ENCODE results near the gene CACNA1F.
A peak's percentile ranks its signal among the peaks of the same experiment; 100 is the strongest.

Gene CACNA1F

DNA sequence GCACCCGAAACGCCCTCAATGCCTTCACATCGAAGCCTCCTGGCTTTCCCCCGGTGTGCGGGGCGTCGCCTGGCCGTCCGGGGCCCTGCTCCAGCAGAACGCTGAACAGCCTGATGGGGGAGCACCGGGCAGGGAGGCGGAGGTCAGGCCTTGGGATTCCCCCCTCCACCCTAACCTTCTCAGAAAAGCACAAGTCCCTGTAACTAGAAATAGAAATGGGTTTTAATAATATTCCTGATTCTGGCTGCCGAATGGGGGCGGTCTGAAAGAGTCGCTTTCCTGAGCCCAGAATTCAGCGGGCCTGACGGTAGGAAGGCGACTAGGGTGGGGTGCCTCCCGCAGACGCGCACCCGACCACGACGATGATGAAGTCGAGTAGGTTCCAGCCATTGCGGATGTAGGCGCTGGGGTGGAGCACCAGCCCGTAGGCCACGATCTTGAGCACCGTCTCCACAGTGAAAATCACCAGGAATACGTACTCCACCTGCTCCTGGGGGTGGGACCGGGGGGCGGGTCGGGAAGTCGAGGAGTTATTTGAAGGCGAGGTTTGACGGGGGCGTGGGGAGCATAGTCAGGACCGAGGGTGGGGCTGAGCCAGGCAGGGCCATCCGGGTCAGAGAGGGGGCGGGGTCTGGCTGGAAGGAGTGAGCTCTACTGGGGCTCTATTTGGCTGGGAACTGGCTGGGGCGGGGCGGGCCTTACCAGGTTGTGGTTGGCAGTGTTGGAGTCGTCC is 2.5 kb downstream of the CACNA1F start:
- no peaks in the 10 kb centered on the region for H3K4me1 ChIP-seq (ENCODE audit: control insufficient read depth, insufficient read depth, low read length, unreplicated experiment)
- H3K4me3 ChIP-seq (ENCODE audit: low read depth, low read length): peak overlapping the region; percentile 59
- H3K27me3 ChIP-seq (ENCODE audit: insufficient read depth, low read length): no peaks in the 10 kb centered on the region
- no peak overlapping the region for H3K27ac ChIP-seq (ENCODE audit: low read depth, low read length)
- no peaks in the 10 kb centered on the region for H3K79me2 ChIP-seq (ENCODE audit: control insufficient read depth, insufficient read depth, low read length, unreplicated experiment)
- H3K36me3 ChIP-seq (ENCODE audit: insufficient read depth, low read length): no peaks in the 10 kb centered on the region
- peak overlapping the region; percentile 42 for H2AFZ ChIP-seq (ENCODE audit: low read length, unreplicated experiment)

DNA sequence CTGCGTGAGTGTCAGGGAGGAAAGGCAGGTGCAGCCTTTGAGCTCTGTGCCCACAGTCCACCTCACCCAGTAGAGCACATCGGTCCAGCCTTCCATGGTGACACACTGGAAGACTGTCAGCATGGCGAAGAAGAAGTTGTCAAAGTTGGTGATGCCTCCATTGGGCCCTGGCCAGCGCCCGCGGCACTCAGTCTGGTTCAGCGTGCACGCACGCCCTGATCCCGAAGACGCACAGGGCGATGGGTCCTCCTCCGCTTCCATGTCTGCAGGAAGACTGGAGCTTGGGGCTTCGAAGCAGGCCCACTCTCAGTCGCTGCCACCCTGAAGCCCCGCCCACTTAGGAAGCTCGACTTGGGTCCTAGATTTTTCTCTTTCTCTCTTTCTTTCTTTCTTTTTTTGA is 5.0 kb downstream of the CACNA1F start:
- Histone ChIP-seq H3K27ac (ENCODE audit: low read depth, low read length) (no peak overlapping the region), H3K79me2 (ENCODE audit: control insufficient read depth, insufficient read depth, low read length, unreplicated experiment) (no peaks in the 10 kb centered on the region), H3K27me3 (ENCODE audit: insufficient read depth, low read length) (no peaks in the 10 kb centered on the region), H3K4me3 (ENCODE audit: low read depth, low read length) (no peak overlapping the region), H3K4me1 (ENCODE audit: control insufficient read depth, insufficient read depth, low read length, unreplicated experiment) (no peaks in the 10 kb centered on the region), H2AFZ (ENCODE audit: low read length, unreplicated experiment) (no peak overlapping the region), H3K36me3 (ENCODE audit: insufficient read depth, low read length) (no peaks in the 10 kb centered on the region)

GRCh38 chrX:49227726-49228125 is 5.4 kb downstream of the CACNA1F start:
- Histone ChIP-seq H3K4me1 (ENCODE audit: control insufficient read depth, insufficient read depth, low read length, unreplicated experiment) (no peaks in the 10 kb centered on the region), H3K4me3 (ENCODE audit: low read depth, low read length) (no peak overlapping the region), H3K36me3 (ENCODE audit: insufficient read depth, low read length) (no peaks in the 10 kb centered on the region), H3K27ac (ENCODE audit: low read depth, low read length) (no peak overlapping the region), H3K79me2 (ENCODE audit: control insufficient read depth, insufficient read depth, low read length, unreplicated experiment) (no peaks in the 10 kb centered on the region), H3K27me3 (ENCODE audit: insufficient read depth, low read length) (no peaks in the 10 kb centered on the region), H2AFZ (ENCODE audit: low read length, unreplicated experiment) (no peak overlapping the region)

GRCh38 chrX:49226946-49227345 is 6.2 kb downstream of the CACNA1F start:
- no peaks in the 10 kb centered on the region for H3K79me2 ChIP-seq (ENCODE audit: control insufficient read depth, insufficient read depth, low read length, unreplicated experiment)
- H3K4me3 ChIP-seq (ENCODE audit: low read depth, low read length): no peak overlapping the region
- no peaks in the 10 kb centered on the region for H3K36me3 ChIP-seq (ENCODE audit: insufficient read depth, low read length)
- H3K4me1 ChIP-seq (ENCODE audit: control insufficient read depth, insufficient read depth, low read length, unreplicated experiment): no peaks in the 10 kb centered on the region
- H3K27me3 ChIP-seq (ENCODE audit: insufficient read depth, low read length): no peaks in the 10 kb centered on the region
- no peak overlapping the region for H3K27ac ChIP-seq (ENCODE audit: low read depth, low read length)
- H2AFZ ChIP-seq (ENCODE audit: low read length, unreplicated experiment): no peak overlapping the region

GRCh38 chrX:49225858-49226257 is 7.3 kb downstream of the CACNA1F start:
- no peaks in the 10 kb centered on the region for H3K27me3 ChIP-seq (ENCODE audit: insufficient read depth, low read length)
- H3K4me3 ChIP-seq (ENCODE audit: low read depth, low read length): no peak overlapping the region
- no peak overlapping the region for H3K27ac ChIP-seq (ENCODE audit: low read depth, low read length)
- no peak overlapping the region for H2AFZ ChIP-seq (ENCODE audit: low read length, unreplicated experiment)
- no peaks in the 10 kb centered on the region for H3K79me2 ChIP-seq (ENCODE audit: control insufficient read depth, insufficient read depth, low read length, unreplicated experiment)
- H3K4me1 ChIP-seq (ENCODE audit: control insufficient read depth, insufficient read depth, low read length, unreplicated experiment): no peaks in the 10 kb centered on the region
- no peaks in the 10 kb centered on the region for H3K36me3 ChIP-seq (ENCODE audit: insufficient read depth, low read length)

DNA sequence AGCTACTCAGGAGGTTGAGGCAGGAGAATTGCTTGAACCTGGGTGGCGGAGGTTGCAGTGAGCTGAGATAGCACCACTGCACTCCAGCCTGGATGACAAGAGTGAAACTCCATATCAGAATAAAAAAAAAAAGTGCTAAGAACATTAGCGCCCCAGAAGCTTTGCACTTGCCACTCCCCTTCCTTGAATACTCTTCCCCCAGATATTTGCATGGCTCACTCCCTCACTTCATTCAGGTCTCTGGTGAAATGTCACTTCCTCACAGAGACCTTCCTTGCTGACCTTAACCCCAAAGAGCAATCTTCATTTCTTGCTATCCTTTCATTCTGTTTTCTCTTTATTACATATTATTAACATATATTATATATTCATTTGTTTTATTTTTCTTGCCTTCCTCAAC is 11.3 kb downstream of the CACNA1F start:
- no peaks in the 10 kb centered on the region for H3K4me1 ChIP-seq (ENCODE audit: control insufficient read depth, insufficient read depth, low read length, unreplicated experiment)
- no peaks in the 10 kb centered on the region for H3K27me3 ChIP-seq (ENCODE audit: insufficient read depth, low read length)
- H2AFZ ChIP-seq (ENCODE audit: low read length, unreplicated experiment): no peak overlapping the region
- H3K79me2 ChIP-seq (ENCODE audit: control insufficient read depth, insufficient read depth, low read length, unreplicated experiment): no peaks in the 10 kb centered on the region
- no peak overlapping the region for H3K27ac ChIP-seq (ENCODE audit: low read depth, low read length)
- no peak overlapping the region for H3K4me3 ChIP-seq (ENCODE audit: low read depth, low read length)
- H3K36me3 ChIP-seq (ENCODE audit: insufficient read depth, low read length): no peaks in the 10 kb centered on the region

DNA sequence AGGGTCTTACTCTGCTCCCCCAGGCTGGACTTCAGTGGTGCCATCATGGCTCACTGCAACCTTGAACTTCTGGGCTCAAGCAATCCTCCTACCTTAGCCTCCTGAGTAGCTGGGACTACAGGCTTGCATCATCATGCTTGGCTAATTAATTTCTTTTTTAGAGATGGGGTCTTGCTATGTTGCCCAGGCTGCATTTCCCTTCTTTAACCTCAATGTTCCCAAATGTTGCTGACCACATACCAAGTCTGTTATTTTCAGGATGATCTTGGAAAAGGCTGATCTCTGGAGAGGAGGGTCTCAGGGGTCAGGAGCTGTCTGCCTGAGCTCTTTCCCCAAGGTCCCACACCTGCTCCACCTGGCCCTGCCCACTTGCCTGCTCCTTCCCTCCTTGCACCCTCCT is 13.0 kb downstream of the CACNA1F start:
- Histone ChIP-seq H3K4me1 (ENCODE audit: control insufficient read depth, insufficient read depth, low read length, unreplicated experiment) (no peaks in the 10 kb centered on the region), H3K4me3 (ENCODE audit: low read depth, low read length) (no peak overlapping the region), H3K27ac (ENCODE audit: low read depth, low read length) (no peak overlapping the region), H2AFZ (ENCODE audit: low read length, unreplicated experiment) (no peak overlapping the region), H3K36me3 (ENCODE audit: insufficient read depth, low read length) (no peaks in the 10 kb centered on the region), H3K27me3 (ENCODE audit: insufficient read depth, low read length) (no peaks in the 10 kb centered on the region), H3K79me2 (ENCODE audit: control insufficient read depth, insufficient read depth, low read length, unreplicated experiment) (no peaks in the 10 kb centered on the region)

DNA sequence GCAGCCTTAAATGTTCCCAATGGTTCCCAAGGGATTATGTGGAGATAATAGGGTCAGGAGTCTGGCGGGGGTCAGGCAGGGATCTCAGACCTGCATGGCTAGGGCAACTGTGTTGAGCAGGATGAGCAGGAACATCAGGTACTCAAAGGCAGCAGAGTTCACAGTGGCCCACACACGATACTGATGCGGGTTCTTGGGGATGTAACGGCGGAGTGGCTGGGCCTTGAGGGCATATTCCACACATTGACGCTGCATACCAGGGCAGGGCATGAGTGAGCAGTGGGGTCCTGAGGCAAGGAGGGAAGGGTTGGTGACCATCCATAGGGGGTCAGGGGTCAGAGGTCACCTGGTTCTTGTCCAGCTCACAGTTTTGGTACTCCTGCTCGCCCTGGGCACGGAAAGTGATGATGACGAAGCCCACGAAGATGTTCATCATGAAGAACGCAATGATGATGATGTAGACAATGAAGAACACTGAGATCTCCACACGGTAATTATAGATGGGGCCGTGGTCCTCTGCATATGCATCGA is 18.1 kb downstream of the CACNA1F start:
- peaks cover 11% of the 10 kb centered on the region; the same call in 1 of the 2 replicates for H3K27me3 ChIP-seq (ENCODE audit: insufficient read depth, low read length)
- H2AFZ ChIP-seq (ENCODE audit: low read length, unreplicated experiment): no peak overlapping the region
- no peaks in the 10 kb centered on the region for H3K4me1 ChIP-seq (ENCODE audit: control insufficient read depth, insufficient read depth, low read length, unreplicated experiment)
- no peaks in the 10 kb centered on the region for H3K36me3 ChIP-seq (ENCODE audit: insufficient read depth, low read length)
- no peak overlapping the region for H3K4me3 ChIP-seq (ENCODE audit: low read depth, low read length)
- H3K27ac ChIP-seq (ENCODE audit: low read depth, low read length): no peak overlapping the region
- H3K79me2 ChIP-seq (ENCODE audit: control insufficient read depth, insufficient read depth, low read length, unreplicated experiment): no peaks in the 10 kb centered on the region

GRCh38 chrX:49214416-49214815 is 18.7 kb downstream of the CACNA1F start:
- no peak overlapping the region for H3K4me3 ChIP-seq (ENCODE audit: low read depth, low read length)
- H3K36me3 ChIP-seq (ENCODE audit: insufficient read depth, low read length): no peaks in the 10 kb centered on the region
- no peak overlapping the region for H2AFZ ChIP-seq (ENCODE audit: low read length, unreplicated experiment)
- no peaks in the 10 kb centered on the region for H3K79me2 ChIP-seq (ENCODE audit: control insufficient read depth, insufficient read depth, low read length, unreplicated experiment)
- H3K27me3 ChIP-seq (ENCODE audit: insufficient read depth, low read length): peaks cover 11% of the 10 kb centered on the region; the same call in 1 of the 2 replicates
- no peak overlapping the region for H3K27ac ChIP-seq (ENCODE audit: low read depth, low read length)
- no peaks in the 10 kb centered on the region for H3K4me1 ChIP-seq (ENCODE audit: control insufficient read depth, insufficient read depth, low read length, unreplicated experiment)

DNA sequence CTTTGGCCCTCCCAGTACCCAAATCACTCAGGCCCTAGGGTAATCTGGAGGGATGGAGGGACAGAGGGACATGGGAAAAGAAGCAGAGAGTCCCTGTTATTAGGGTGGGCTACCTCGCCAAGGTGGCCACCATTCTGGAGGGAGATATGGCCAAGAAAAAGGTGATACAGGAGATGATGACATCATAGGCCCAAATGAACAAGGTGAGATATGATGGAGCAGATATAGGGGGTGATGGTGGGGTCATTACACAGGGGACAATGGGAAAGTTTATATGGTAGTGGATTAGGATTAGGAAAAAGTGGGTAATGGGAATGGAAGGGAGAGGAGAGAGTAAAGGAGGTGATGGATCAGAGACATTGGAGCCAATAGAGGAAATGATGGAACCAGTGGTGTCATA is 20.3 kb downstream of the CACNA1F start:
- no peaks in the 10 kb centered on the region for H3K4me1 ChIP-seq (ENCODE audit: control insufficient read depth, insufficient read depth, low read length, unreplicated experiment)
- H3K36me3 ChIP-seq (ENCODE audit: insufficient read depth, low read length): no peaks in the 10 kb centered on the region
- H3K4me3 ChIP-seq (ENCODE audit: low read depth, low read length): no peak overlapping the region
- H3K27me3 ChIP-seq (ENCODE audit: insufficient read depth, low read length): peaks cover 11% of the 10 kb centered on the region; the same call in 1 of the 2 replicates
- no peak overlapping the region for H2AFZ ChIP-seq (ENCODE audit: low read length, unreplicated experiment)
- no peak overlapping the region for H3K27ac ChIP-seq (ENCODE audit: low read depth, low read length)
- no peaks in the 10 kb centered on the region for H3K79me2 ChIP-seq (ENCODE audit: control insufficient read depth, insufficient read depth, low read length, unreplicated experiment)

GRCh38 chrX:49212209-49212608 is 20.9 kb downstream of the CACNA1F start:
- Histone ChIP-seq H3K4me1 (ENCODE audit: control insufficient read depth, insufficient read depth, low read length, unreplicated experiment) (no peaks in the 10 kb centered on the region), H3K27ac (ENCODE audit: low read depth, low read length) (no peak overlapping the region), H3K79me2 (ENCODE audit: control insufficient read depth, insufficient read depth, low read length, unreplicated experiment) (no peaks in the 10 kb centered on the region), H3K4me3 (ENCODE audit: low read depth, low read length) (no peak overlapping the region), H3K27me3 (ENCODE audit: insufficient read depth, low read length) (peaks cover 11% of the 10 kb centered on the region; the same call in 1 of the 2 replicates), H3K36me3 (ENCODE audit: insufficient read depth, low read length) (no peaks in the 10 kb centered on the region), H2AFZ (ENCODE audit: low read length, unreplicated experiment) (no peak overlapping the region)
